ENCODE data around the gene COPZ1. TPM values are rescaled to one million over a fixed set of nuclear protein-coding genes. Genes with fewer than 3 reads are reported as not detected.

The COPZ1 gene
- total RNA-seq, 1 experiment from 2014 or later: 207 TPM

DNA sequence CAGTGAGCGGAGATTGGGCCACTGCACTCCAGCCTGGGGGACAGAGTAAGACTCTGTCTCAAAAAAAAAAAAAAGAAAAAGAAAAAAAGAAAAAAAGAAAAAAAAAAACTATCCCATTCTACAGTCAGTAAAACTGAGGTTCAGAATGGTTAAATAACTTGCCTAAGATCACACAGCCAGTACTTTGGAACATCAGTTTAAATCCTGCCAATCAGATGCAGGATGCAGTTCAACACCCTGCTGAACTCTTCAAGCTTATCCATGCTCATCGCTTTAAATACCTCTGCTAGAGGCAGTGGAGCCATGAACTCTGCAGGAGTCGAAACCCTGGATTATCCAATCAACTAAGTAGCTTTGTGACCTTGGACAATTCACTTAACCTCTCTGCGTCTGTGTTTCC is 56.2 kb downstream of the COPZ1 start:
- H3K4me3 Mint-ChIP-seq (ENCODE audit: unreplicated experiment): no peak overlapping the region
- no peaks in the 10 kb centered on the region for H3K36me3 Mint-ChIP-seq (ENCODE audit: insufficient read depth, unreplicated experiment)
- BruUV-seq (replicated peaks): no TSS peak
- TF ChIP-seq, protein P1, sequence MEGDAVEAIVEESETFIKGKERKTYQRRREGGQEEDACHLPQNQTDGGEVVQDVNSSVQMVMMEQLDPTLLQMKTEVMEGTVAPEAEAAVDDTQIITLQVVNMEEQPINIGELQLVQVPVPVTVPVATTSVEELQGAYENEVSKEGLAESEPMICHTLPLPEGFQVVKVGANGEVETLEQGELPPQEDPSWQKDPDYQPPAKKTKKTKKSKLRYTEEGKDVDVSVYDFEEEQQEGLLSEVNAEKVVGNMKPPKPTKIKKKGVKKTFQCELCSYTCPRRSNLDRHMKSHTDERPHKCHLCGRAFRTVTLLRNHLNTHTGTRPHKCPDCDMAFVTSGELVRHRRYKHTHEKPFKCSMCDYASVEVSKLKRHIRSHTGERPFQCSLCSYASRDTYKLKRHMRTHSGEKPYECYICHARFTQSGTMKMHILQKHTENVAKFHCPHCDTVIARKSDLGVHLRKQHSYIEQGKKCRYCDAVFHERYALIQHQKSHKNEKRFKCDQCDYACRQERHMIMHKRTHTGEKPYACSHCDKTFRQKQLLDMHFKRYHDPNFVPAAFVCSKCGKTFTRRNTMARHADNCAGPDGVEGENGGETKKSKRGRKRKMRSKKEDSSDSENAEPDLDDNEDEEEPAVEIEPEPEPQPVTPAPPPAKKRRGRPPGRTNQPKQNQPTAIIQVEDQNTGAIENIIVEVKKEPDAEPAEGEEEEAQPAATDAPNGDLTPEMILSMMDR (IDR thresholded peaks at IDR 0.05; ENCODE audit: unreplicated experiment): no peak
- no peak overlapping the region for H3K27ac Mint-ChIP-seq (ENCODE audit: low read depth, unreplicated experiment)
- POLR2A ChIA-PET: interaction anchor here (0.6 to 2.4 kb wide), 5 partner anchors 10 to 1592 kb away, joined by 3 to 20 read pairs (median 3); partner anchors contain the start of gene RAB5B
- peaks cover 29% of the 10 kb centered on the region for H3K4me1 Mint-ChIP-seq (ENCODE audit: insufficient read depth, unreplicated experiment)
- no peak for DNase-seq (ENCODE audit: unreplicated experiment)
- no peaks in the 10 kb centered on the region for H3K27me3 Mint-ChIP-seq (ENCODE audit: insufficient read depth, unreplicated experiment)
- no peaks in the 10 kb centered on the region for H3K9me3 Mint-ChIP-seq (ENCODE audit: unreplicated experiment)
- CTCF ChIA-PET: interaction anchor here (0.6 to 8.2 kb wide), 29 partner anchors 8 to 766 kb away, joined by 3 to 120 read pairs (median 11); no protein-coding TSS in a partner anchor
- intact Hi-C loops (cut with micrococcal nuclease): no loop called here

DNA sequence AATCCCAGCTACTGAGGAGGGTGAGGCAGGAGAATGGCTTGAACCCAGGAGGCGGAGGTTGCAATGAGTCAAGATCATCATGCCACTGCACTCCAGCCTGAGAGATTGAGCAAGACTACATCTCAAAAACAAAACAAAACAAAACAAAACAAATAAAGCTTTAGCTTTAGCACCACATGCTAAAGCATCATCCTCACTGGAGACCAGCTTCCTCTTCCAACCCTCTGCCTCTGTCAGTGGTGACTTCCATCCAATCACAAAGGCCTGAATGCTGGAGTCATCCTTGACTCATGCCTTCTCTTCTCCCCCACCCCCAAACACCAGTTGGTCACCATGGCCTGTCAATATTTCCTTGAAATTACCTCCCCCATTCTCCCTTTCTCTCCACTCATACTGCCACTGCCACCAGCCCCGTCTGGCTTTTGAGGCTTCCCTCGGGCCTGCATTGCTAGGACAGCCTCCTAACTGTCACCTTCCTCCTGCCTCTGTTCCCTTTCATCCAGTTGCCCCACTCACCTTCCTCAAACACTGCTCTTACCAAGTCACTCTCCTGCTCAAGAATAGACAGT is 58.2 kb downstream of the COPZ1 start:
- no TSS peak for BruUV-seq (replicated peaks)
- intact Hi-C loops (cut with micrococcal nuclease): no loop called here
- ChIA-PET CTCF (interaction anchor here (0.6 to 8.2 kb wide), 11 partner anchors 9 to 168 kb away, joined by 3 to 120 read pairs (median 11); no protein-coding TSS in a partner anchor), POLR2A (interaction anchor here (0.7 to 1.2 kb wide), 2 partner anchors 13 to 40 kb away, joined by 3 read pairs; no protein-coding TSS in a partner anchor)
- TF ChIP-seq, protein P1 (IDR thresholded peaks at IDR 0.05; ENCODE audit: unreplicated experiment): no peak
- Mint-ChIP-seq H3K27ac (ENCODE audit: low read depth, unreplicated experiment) (peak overlapping the region; percentile 82), H3K4me3 (ENCODE audit: unreplicated experiment) (no peak overlapping the region), H3K36me3 (ENCODE audit: insufficient read depth, unreplicated experiment) (no peaks in the 10 kb centered on the region), H3K27me3 (ENCODE audit: insufficient read depth, unreplicated experiment) (no peaks in the 10 kb centered on the region), H3K4me1 (ENCODE audit: insufficient read depth, unreplicated experiment) (peaks cover 35% of the 10 kb centered on the region), H3K9me3 (ENCODE audit: unreplicated experiment) (no peaks in the 10 kb centered on the region)
- DNase-seq (ENCODE audit: unreplicated experiment): peak; percentile 91

DNA sequence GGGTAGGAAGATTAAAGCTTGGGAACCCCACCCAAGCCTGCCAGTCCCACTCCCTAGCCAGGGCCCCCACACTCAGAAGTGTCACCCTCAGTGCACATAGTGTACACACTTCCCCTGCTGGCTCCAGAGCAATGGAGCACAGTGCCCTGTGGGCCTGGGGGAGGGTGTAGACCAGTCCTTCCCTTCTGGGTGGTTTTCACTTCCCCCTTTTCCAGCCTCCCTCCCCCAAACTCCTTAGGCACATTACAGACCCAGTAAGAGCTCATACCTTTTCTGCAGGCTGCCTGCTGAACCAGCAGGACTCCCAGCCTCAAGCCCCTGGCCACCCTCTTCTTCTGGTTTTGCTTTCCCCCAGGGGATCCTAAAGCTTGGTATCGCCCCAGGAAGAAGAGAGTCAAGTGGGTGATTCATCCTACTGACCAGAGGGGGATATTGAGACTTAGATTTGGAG is 59.7 kb downstream of the COPZ1 start, which contains the start of gene ZNF385A:
ZNF385A (minus strand) TSS at position 143 of the 451 bp plus-strand sequence. CDS start 219 bp downstream, outside the sequence.
- no TSS peak for BruUV-seq (replicated peaks)
- no peak for DNase-seq (ENCODE audit: unreplicated experiment)
- H3K9me3 Mint-ChIP-seq (ENCODE audit: unreplicated experiment): no peaks in the 10 kb centered on the region
- POLR2A ChIA-PET: interaction anchor here (0.7 to 1.1 kb wide), 2 partner anchors 26 to 401 kb away, joined by 3 read pairs; no protein-coding TSS in a partner anchor
- intact Hi-C loops (cut with micrococcal nuclease): no loop called here
- TF ChIP-seq, protein P1 (IDR thresholded peaks at IDR 0.05; ENCODE audit: unreplicated experiment): no peak
- no peaks in the 10 kb centered on the region for H3K27me3 Mint-ChIP-seq (ENCODE audit: insufficient read depth, unreplicated experiment)
- H3K36me3 Mint-ChIP-seq (ENCODE audit: insufficient read depth, unreplicated experiment): no peaks in the 10 kb centered on the region
- CTCF ChIA-PET: interaction anchor here (1.0 to 1.8 kb wide), 6 partner anchors 9 to 170 kb away, joined by 3 to 15 read pairs (median 5); partner anchors contain the start of gene NFE2
- H3K4me3 Mint-ChIP-seq (ENCODE audit: unreplicated experiment): no peak within 1 kb of the TSS
- H3K27ac Mint-ChIP-seq (ENCODE audit: low read depth, unreplicated experiment): peak within 1 kb of the TSS; percentile 82
- peaks cover 32% of the 10 kb centered on the region for H3K4me1 Mint-ChIP-seq (ENCODE audit: insufficient read depth, unreplicated experiment)

DNA sequence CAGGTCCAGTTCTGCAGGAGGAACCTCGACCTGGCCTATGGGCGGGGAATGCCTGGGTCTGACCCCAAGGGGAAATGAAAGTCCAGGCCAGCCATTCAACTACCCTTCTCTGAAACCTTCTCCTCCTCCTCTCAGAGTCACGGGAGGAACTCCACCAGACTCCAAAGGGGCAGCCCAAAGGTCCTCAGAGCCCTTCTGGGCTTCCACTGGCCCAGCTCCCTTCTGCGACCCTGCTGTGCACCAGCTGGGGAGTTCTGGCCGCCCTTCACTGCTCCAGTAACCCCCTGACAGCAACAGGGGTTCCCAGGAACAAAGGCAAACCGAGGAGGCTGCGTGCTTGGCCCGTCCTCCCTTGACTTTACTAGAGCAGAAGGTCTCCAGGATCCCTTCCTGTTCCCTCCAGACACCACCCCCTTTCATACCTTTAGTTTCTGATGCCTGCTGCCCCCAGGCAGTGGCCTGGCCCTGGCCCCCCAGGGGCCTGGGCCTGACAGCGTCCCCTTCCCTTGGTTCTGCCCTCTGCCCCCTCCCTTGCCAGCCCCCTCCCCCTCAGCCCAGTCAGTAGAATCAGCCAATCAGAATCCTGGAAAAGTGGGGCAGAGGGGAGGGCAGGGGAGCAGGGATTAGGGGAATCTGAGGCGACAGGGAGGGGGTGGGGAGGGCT is 60.5 kb downstream of the COPZ1 start:
- intact Hi-C loops (cut with micrococcal nuclease): no loop called here
- no TSS peak for BruUV-seq (replicated peaks)
- Mint-ChIP-seq H3K4me3 (ENCODE audit: unreplicated experiment) (no peak overlapping the region), H3K9me3 (ENCODE audit: unreplicated experiment) (no peaks in the 10 kb centered on the region), H3K27ac (ENCODE audit: low read depth, unreplicated experiment) (no peak overlapping the region), H3K4me1 (ENCODE audit: insufficient read depth, unreplicated experiment) (peaks cover 36% of the 10 kb centered on the region), H3K36me3 (ENCODE audit: insufficient read depth, unreplicated experiment) (no peaks in the 10 kb centered on the region), H3K27me3 (ENCODE audit: insufficient read depth, unreplicated experiment) (no peaks in the 10 kb centered on the region)
- no peak for DNase-seq (ENCODE audit: unreplicated experiment)
- ChIA-PET CTCF (interaction anchor here (0.6 to 3.0 kb wide), 7 partner anchors 8 to 219 kb away, joined by 3 to 28 read pairs (median 6); partner anchors contain the start of gene NFE2), POLR2A (interaction anchor here (1.1 kb wide), 1 partner anchor 25 kb away, joined by 3 read pairs; no protein-coding TSS in a partner anchor)
- TF ChIP-seq, protein P1 (IDR thresholded peaks at IDR 0.05; ENCODE audit: unreplicated experiment): no peak
